Mesothelial cell of epicardium (in vitro differentiated cells): ENCODE measurements around the gene GREM2. TPM values are rescaled to one million over a fixed set of nuclear protein-coding genes. Genes with fewer than 3 reads are reported as not detected.

Experiments
- DNase-seq, 2 experiments: peaks; one replicate each; pipeline ENCODE4 v3.0.0; 2021; ENCODE audit warnings: low spot score in 2 of 2; ENCODE audit not compliant: unreplicated experiment in 2 of 2
- H3K27ac Mint-ChIP-seq: 2 replicates; pipeline ENCODE4 v1.8.0; 2021; ENCODE audit warnings: mixed read lengths
- H3K27me3 Mint-ChIP-seq: 2 replicates; pipeline ENCODE4 v1.8.0; 2021; ENCODE audit warnings: low read depth, mixed read lengths
- H3K36me3 Mint-ChIP-seq: 2 replicates; pipeline ENCODE4 v1.8.0; 2021; ENCODE audit warnings: mixed read lengths
- H3K4me1 Mint-ChIP-seq: 2 replicates; pipeline ENCODE4 v1.8.0; 2021; ENCODE audit warnings: mixed read lengths
- H3K4me3 Mint-ChIP-seq: 2 replicates; pipeline ENCODE4 v1.8.0; 2021; ENCODE audit warnings: mild to moderate bottlenecking, moderate library complexity, mixed read lengths
- H3K9me3 Mint-ChIP-seq: 2 replicates; pipeline ENCODE4 v1.8.0; 2021; ENCODE audit warnings: mixed read lengths
- total RNA-seq: library from RNA; stranded (reverse); gene quantifications from 3 replicates; pipeline ENCODE4 v1.2.1, GENCODE V29; 2021
- TF ChIP-seq, protein P1 (sequence below): fragments of 200-600 bp; sonication (generic); IDR thresholded peaks from one replicate; pipeline ENCODE4 v1.5.0; 2021; ENCODE audit warnings: antibody characterized with exemption; ENCODE audit not compliant: unreplicated experiment

GREM2 gene
- total RNA-seq, 1 donor from 2014 or later = 0.16 TPM

- Mint-ChIP-seq H3K27ac (no peak overlapping the region), H3K4me1 (peaks cover 8% of the 10 kb centered on the region), H3K27me3 (no peaks in the 10 kb centered on the region), H3K9me3 (no peaks in the 10 kb centered on the region), H3K4me3 (no peak overlapping the region), H3K36me3 (no peaks in the 10 kb centered on the region)
- TF ChIP-seq, protein P1, sequence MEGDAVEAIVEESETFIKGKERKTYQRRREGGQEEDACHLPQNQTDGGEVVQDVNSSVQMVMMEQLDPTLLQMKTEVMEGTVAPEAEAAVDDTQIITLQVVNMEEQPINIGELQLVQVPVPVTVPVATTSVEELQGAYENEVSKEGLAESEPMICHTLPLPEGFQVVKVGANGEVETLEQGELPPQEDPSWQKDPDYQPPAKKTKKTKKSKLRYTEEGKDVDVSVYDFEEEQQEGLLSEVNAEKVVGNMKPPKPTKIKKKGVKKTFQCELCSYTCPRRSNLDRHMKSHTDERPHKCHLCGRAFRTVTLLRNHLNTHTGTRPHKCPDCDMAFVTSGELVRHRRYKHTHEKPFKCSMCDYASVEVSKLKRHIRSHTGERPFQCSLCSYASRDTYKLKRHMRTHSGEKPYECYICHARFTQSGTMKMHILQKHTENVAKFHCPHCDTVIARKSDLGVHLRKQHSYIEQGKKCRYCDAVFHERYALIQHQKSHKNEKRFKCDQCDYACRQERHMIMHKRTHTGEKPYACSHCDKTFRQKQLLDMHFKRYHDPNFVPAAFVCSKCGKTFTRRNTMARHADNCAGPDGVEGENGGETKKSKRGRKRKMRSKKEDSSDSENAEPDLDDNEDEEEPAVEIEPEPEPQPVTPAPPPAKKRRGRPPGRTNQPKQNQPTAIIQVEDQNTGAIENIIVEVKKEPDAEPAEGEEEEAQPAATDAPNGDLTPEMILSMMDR = no peak
- DNase-seq = no peak
These were observed 125.3 kb downstream of the GREM2 start for GRCh38 chr1:240486611-240487010.

GRCh38 chr1:240484804-240485443 is 127.0 kb downstream of the GREM2 start:
- TF ChIP-seq, protein P1 = no peak
- Mint-ChIP-seq H3K9me3 (no peaks in the 10 kb centered on the region), H3K36me3 (no peaks in the 10 kb centered on the region)

GRCh38 chr1:240478536-240478935 is 133.4 kb downstream of the GREM2 start:
- no peaks in the 10 kb centered on the region for H3K4me1 Mint-ChIP-seq
- TF ChIP-seq, protein P1 = no peak
- no peak overlapping the region for H3K4me3 Mint-ChIP-seq
- H3K27me3 Mint-ChIP-seq = no peaks in the 10 kb centered on the region
- DNase-seq = no peak
- H3K9me3 Mint-ChIP-seq = no peaks in the 10 kb centered on the region
- no peak overlapping the region for H3K27ac Mint-ChIP-seq
- no peaks in the 10 kb centered on the region for H3K36me3 Mint-ChIP-seq

More at GRCh38 chr1:240484804-240485443, 127.0 kb downstream of the GREM2 start:
- Mint-ChIP-seq H3K4me1 (peaks cover 5% of the 10 kb centered on the region), H3K27me3 (no peaks in the 10 kb centered on the region), H3K4me3 (no peak overlapping the region), H3K27ac (no peak overlapping the region)
- DNase-seq = no peak

DNA sequence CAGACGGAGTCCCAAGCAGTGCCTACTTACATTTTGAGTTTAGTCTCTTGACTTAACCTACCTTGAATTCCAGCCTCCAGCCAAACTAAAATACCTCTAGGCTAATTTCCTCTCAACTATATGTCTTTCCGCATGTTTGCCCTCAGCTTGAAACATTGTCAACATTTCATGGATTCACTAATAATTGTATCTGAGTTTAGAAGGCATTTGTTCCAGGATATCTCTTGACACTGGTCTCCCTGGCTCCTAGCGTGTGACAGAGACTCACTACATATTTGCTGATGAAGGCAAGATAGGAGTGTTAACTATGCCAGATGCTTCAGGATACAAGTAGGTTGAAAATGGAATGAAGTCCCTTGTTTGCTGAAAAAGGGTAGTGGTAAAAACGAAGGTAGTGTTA is 136.1 kb downstream of the GREM2 start:
- DNase-seq = no peak
- H3K36me3 Mint-ChIP-seq = no peaks in the 10 kb centered on the region
- H3K4me3 Mint-ChIP-seq = no peak overlapping the region
- TF ChIP-seq, protein P1 = no peak
- H3K27me3 Mint-ChIP-seq = no peaks in the 10 kb centered on the region
- no peaks in the 10 kb centered on the region for H3K4me1 Mint-ChIP-seq
- H3K9me3 Mint-ChIP-seq = no peaks in the 10 kb centered on the region
- H3K27ac Mint-ChIP-seq = no peak overlapping the region

DNA sequence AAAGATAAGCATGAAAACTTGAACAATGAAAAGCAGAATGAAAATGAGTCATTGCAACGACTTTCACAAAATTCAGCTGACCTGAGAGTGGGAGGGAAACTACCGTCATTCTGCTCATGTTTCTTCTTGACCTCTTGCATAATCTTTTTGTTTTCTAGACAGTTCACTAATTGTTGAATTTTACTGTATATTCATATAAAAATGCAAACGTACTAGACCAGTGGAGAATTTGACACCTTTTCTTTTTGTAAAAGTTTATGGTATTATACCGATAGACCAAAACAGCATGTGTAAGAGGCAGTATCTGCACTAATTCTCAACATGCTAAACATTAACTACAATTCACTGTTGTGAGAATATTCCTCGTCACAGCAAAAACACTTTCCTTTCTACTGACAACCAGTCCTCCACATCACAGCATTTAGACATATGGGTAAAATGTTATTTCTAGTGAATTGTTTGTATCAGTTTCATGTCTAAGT is 137.8 kb downstream of the GREM2 start:
- H3K27ac Mint-ChIP-seq = no peak overlapping the region
- no peaks in the 10 kb centered on the region for H3K9me3 Mint-ChIP-seq
- no peak for DNase-seq
- H3K4me3 Mint-ChIP-seq = no peak overlapping the region
- H3K4me1 Mint-ChIP-seq = no peaks in the 10 kb centered on the region
- TF ChIP-seq, protein P1 = no peak
- H3K27me3 Mint-ChIP-seq = no peaks in the 10 kb centered on the region
- H3K36me3 Mint-ChIP-seq = no peaks in the 10 kb centered on the region
